WTC11 (cell line): ENCODE results near the gene PER3.

Source experiments
- FOXK1 ChIP-seq: sonication (generic); formaldehyde crosslinking; IDR thresholded peaks from 2 replicates; pipeline ENCODE4 v1.8.0; 2022; ENCODE audit warnings: mild to moderate bottlenecking, moderate library complexity, missing genetic modification reagents
- NR2C2 ChIP-seq: sonication (generic); formaldehyde crosslinking; IDR thresholded peaks from 2 replicates; pipeline ENCODE4 v1.8.0; 2022; ENCODE audit warnings: mild to moderate bottlenecking, missing genetic modification reagents
- SP1 ChIP-seq: sonication (generic); formaldehyde crosslinking; conservative IDR thresholded peaks from 2 replicates; pipeline ENCODE4 v1.8.1; 2022; ENCODE audit warnings: missing genetic modification reagents
- ZNF232 ChIP-seq: sonication (generic); formaldehyde crosslinking; IDR thresholded peaks from 2 replicates; pipeline ENCODE4 v1.8.0; 2022; ENCODE audit warnings: mild to moderate bottlenecking, missing genetic modification reagents
- TF ChIP-seq, protein P1 (sequence below): sonication (generic); formaldehyde crosslinking; IDR thresholded peaks from 2 replicates; pipeline ENCODE4 v1.8.0; 2022; ENCODE audit warnings: mild to moderate bottlenecking, missing genetic modification reagents
- TF ChIP-seq, protein P2 (sequence below): sonication (generic); formaldehyde crosslinking; conservative IDR thresholded peaks from 2 replicates; pipeline ENCODE4 v1.8.1; 2022; ENCODE audit warnings: mild to moderate bottlenecking, missing genetic modification reagents
- TF ChIP-seq, protein P3 (sequence below): fragments of 200-600 bp; IDR thresholded peaks from 2 replicates; pipeline ENCODE4 v1.8.0; 2022; ENCODE audit warnings: antibody characterized with exemption
- TF ChIP-seq, protein P4 (sequence below): sonication (generic); formaldehyde crosslinking; IDR thresholded peaks from 2 replicates; pipeline ENCODE4 v1.8.0; 2022; ENCODE audit warnings: missing genetic modification reagents
- TF ChIP-seq, protein P5 (sequence below): sonication (generic); formaldehyde crosslinking; IDR thresholded peaks from 2 replicates; pipeline ENCODE4 v1.8.1; 2022; ENCODE audit warnings: low read depth, missing genetic modification reagents, borderline replicate concordance

DNA sequence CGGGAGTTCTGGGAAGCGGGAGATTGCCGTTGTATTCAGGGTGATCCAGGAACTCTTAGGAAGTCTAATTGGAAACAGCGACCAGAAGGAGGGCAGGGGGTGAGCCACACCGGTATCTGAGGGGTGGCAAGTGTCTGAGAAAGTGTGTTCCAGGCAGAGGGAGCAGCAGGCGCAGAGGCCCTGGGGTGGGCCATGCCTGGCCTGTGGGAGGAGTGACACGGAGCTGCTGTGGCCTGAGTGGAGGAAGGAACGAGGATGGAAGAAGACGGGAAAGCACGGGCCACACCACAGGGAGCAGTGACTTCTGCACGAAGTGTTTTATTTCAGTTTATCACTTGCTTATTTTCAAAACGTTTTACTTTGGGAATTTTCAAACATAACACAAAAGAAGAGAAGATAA is 11.3 kb downstream of the PER3 start:
- TF ChIP-seq NR2C2 (CRISPR knock-in tag): no peak
- TF ChIP-seq, protein P1, sequence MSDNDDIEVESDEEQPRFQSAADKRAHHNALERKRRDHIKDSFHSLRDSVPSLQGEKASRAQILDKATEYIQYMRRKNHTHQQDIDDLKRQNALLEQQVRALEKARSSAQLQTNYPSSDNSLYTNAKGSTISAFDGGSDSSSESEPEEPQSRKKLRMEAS (CRISPR knock-in tag): no peak
- TF ChIP-seq, protein P2, sequence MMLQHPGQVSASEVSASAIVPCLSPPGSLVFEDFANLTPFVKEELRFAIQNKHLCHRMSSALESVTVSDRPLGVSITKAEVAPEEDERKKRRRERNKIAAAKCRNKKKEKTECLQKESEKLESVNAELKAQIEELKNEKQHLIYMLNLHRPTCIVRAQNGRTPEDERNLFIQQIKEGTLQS (CRISPR knock-in tag): no peak
- no peak for TF ChIP-seq ZNF232 (CRISPR knock-in tag)
- TF ChIP-seq, protein P3, sequence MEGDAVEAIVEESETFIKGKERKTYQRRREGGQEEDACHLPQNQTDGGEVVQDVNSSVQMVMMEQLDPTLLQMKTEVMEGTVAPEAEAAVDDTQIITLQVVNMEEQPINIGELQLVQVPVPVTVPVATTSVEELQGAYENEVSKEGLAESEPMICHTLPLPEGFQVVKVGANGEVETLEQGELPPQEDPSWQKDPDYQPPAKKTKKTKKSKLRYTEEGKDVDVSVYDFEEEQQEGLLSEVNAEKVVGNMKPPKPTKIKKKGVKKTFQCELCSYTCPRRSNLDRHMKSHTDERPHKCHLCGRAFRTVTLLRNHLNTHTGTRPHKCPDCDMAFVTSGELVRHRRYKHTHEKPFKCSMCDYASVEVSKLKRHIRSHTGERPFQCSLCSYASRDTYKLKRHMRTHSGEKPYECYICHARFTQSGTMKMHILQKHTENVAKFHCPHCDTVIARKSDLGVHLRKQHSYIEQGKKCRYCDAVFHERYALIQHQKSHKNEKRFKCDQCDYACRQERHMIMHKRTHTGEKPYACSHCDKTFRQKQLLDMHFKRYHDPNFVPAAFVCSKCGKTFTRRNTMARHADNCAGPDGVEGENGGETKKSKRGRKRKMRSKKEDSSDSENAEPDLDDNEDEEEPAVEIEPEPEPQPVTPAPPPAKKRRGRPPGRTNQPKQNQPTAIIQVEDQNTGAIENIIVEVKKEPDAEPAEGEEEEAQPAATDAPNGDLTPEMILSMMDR: no peak
- TF ChIP-seq SP1 (CRISPR knock-in tag): no peak
- no peak for TF ChIP-seq FOXK1
- TF ChIP-seq, protein P4, sequence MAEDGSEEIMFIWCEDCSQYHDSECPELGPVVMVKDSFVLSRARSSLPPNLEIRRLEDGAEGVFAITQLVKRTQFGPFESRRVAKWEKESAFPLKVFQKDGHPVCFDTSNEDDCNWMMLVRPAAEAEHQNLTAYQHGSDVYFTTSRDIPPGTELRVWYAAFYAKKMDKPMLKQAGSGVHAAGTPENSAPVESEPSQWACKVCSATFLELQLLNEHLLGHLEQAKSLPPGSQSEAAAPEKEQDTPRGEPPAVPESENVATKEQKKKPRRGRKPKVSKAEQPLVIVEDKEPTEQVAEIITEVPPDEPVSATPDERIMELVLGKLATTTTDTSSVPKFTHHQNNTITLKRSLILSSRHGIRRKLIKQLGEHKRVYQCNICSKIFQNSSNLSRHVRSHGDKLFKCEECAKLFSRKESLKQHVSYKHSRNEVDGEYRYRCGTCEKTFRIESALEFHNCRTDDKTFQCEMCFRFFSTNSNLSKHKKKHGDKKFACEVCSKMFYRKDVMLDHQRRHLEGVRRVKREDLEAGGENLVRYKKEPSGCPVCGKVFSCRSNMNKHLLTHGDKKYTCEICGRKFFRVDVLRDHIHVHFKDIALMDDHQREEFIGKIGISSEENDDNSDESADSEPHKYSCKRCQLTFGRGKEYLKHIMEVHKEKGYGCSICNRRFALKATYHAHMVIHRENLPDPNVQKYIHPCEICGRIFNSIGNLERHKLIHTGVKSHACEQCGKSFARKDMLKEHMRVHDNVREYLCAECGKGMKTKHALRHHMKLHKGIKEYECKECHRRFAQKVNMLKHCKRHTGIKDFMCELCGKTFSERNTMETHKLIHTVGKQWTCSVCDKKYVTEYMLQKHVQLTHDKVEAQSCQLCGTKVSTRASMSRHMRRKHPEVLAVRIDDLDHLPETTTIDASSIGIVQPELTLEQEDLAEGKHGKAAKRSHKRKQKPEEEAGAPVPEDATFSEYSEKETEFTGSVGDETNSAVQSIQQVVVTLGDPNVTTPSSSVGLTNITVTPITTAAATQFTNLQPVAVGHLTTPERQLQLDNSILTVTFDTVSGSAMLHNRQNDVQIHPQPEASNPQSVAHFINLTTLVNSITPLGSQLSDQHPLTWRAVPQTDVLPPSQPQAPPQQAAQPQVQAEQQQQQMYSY (CRISPR knock-in tag): no peak
- TF ChIP-seq, protein P5, sequence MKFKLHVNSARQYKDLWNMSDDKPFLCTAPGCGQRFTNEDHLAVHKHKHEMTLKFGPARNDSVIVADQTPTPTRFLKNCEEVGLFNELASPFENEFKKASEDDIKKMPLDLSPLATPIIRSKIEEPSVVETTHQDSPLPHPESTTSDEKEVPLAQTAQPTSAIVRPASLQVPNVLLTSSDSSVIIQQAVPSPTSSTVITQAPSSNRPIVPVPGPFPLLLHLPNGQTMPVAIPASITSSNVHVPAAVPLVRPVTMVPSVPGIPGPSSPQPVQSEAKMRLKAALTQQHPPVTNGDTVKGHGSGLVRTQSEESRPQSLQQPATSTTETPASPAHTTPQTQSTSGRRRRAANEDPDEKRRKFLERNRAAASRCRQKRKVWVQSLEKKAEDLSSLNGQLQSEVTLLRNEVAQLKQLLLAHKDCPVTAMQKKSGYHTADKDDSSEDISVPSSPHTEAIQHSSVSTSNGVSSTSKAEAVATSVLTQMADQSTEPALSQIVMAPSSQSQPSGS (CRISPR knock-in tag): no peak
